ENCODE data around the gene SGCA.

Gene SGCA

DNA sequence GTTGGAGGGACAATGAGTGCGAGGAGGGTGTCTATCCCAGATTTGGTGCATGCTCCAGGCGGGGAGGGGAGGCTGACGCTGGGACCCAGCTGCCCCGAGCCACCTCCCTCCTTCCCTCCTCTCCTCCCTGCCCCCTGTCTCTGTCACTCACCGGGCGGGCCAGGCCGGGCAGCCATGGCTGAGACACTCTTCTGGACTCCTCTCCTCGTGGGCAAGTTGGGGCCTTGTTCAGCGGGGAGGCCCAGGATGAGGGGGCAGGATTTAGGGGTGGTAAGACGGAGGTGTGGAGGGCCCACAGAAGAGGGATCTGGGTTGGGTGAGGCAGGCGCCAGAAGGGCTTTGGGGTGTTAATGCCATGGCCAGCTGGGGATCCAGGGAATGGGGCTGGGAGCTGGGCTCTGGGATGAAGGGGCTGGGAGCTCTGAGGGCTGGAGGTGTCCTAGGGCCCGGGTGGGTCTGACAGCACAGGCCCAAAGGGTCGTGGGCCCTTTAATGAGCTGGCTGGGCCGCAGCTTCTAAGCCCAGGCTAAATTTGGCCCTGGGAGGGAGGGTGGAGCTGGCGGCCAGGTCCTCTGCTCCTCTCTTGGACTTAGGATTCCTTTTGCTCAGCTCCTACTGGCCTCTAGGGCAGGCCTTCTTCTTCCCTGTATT lies at the start of gene SGCA:
SGCA (plus strand) TSS at position 139 of the 651 bp plus-strand sequence; CDS start at position 175, 36 bp downstream.
- TF ChIP-seq, protein P1, sequence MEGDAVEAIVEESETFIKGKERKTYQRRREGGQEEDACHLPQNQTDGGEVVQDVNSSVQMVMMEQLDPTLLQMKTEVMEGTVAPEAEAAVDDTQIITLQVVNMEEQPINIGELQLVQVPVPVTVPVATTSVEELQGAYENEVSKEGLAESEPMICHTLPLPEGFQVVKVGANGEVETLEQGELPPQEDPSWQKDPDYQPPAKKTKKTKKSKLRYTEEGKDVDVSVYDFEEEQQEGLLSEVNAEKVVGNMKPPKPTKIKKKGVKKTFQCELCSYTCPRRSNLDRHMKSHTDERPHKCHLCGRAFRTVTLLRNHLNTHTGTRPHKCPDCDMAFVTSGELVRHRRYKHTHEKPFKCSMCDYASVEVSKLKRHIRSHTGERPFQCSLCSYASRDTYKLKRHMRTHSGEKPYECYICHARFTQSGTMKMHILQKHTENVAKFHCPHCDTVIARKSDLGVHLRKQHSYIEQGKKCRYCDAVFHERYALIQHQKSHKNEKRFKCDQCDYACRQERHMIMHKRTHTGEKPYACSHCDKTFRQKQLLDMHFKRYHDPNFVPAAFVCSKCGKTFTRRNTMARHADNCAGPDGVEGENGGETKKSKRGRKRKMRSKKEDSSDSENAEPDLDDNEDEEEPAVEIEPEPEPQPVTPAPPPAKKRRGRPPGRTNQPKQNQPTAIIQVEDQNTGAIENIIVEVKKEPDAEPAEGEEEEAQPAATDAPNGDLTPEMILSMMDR (IDR thresholded peaks at IDR 0.05; ENCODE audit: extremely low read depth, missing control alignments): no peak
- DNase-seq (ENCODE audit: low spot score): no peak

DNA sequence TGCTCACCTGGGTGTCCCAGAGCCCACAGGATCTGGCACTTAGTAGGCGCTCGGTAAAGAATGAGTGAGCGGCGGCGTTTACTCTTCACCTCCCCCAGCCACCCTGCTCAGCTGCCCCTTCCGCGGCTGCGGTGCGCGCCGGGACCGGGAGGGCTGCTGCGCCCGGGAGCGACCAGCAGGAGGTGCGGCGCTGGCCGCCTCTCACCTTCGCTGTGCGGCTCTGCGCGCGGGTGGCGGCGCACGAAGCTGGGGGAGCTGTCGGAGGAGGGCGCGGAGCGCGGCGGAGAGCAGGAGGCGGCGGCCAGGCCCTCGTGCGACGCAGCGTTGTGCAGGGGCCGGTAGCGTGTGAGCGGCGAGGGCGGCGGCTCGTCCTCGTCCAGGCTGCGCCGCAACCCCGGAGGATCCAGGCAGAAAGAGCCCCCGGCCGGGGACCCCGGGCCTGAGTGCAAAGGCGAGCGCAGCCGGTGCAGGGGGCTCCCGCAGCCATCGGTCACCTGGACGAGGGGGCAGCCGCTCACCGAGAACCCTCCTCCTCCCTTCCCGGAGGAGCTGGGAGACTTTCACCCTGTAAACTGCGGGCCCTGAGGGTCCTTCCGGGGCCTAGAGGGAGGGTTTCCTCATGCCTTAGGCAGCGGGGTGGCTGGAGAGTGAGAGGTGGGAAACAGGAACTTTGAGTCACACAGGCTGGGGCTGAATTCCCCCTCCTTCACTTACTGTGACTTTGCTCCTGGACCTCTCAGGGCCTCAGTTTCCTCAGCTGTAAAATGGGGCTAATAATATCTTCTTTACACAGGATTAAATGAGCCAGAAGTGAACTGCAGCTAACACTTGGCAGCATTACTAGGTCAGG lies 48.4 kb upstream of the SGCA start:
- TF ChIP-seq, protein P1 (IDR thresholded peaks at IDR 0.05; ENCODE audit: extremely low read depth, missing control alignments): peak; percentile 39
- DNase-seq (ENCODE audit: low spot score): peak; percentile 82

DNA sequence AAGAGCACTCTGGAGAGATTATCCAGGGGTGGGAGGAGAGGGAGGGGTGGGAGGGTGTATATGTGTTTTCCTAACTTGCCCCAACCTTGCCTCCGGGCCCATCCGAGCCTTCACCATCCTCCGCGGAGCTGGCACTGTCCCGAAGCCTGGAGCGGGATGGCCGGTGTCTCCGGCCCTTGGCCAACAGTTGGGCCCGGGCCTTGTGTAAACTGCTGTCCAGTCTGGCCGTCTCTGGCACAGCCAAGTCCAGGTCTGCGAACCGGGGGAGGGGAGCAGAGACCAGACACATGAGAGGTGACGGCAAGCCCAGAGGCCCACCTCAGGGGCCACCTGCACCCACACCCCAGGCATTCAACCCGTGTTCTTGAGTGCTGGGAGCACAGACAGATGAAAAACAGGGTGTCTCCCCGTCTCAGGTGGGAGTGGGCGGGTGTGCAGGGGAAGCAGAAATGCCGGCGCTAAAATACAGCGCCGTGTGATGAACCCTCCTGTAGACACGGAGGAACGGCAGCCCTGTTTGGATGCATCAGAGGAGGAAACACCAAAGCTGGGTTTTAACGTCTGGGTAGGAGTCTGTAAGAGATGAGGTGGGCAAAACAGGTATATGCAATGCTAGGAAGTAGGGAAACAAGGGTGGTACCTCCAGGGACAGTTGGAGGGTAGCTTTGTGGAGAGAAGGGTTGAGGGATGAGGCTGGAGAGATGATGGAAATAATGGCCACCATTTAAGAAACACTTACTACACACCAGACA lies 47.6 kb upstream of the SGCA start:
- TF ChIP-seq, protein P1 (IDR thresholded peaks at IDR 0.05; ENCODE audit: extremely low read depth, missing control alignments): no peak
- no peak for DNase-seq (ENCODE audit: low spot score)

DNA sequence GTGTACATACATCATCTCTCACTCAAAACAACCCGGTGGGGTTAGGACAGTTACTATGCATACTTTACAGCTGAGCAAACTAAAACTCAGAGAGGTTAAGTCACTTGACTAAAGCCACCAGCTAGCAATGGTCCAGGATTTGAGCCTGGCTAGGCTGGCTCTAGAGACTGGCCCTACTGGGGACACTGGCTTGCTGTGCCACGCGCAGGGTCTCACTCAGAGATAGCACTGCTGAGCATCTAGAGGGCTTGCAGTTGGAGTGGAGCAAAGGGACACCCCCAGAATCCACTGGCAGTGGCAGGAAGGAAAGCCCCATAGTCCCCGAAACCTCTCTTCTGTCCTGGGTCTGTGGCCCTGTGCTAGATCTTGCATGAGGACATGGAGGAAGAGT lies 47.0 kb upstream of the SGCA start:
- TF ChIP-seq, protein P1 (IDR thresholded peaks at IDR 0.05; ENCODE audit: extremely low read depth, missing control alignments): no peak
- DNase-seq (ENCODE audit: low spot score): no peak

DNA sequence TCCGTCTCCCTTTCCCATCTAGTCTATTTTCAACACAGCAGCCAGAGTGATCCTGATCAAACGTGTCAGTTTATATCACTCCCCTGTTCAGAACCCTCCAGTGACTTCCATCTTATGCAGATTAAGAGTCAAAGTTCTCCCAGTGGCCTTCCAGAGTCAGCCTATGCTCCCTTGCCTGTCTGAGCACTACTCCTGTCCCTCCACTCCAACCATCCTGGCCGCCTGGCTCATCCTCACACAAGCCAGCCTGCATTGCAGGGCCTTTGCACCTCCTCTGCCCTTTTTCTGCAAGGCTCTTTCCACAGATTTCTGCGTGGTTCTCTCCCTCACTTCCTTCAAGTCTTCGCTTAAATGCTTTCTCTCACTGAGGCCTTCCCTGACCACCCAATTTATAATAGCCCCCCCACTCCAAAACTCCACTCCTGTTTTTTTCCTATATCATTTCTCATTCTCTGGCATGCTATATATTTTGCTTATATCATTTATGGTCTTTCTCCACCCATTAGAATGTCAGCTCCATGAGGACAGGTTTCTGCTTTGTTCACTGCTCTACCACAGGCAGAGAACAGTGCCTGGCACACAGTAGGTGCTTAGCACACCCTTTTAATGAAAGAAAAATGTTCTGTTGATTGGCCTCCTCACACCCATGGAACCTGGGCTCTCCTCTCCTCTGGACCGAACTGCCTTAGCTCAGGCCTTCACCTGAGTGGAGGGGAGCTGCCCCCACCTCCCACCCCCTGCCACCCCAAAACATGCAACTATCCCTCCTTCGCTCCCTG lies 45.1 kb upstream of the SGCA start:
- no peak for DNase-seq (ENCODE audit: low spot score)
- TF ChIP-seq, protein P1 (IDR thresholded peaks at IDR 0.05; ENCODE audit: extremely low read depth, missing control alignments): no peak

DNA sequence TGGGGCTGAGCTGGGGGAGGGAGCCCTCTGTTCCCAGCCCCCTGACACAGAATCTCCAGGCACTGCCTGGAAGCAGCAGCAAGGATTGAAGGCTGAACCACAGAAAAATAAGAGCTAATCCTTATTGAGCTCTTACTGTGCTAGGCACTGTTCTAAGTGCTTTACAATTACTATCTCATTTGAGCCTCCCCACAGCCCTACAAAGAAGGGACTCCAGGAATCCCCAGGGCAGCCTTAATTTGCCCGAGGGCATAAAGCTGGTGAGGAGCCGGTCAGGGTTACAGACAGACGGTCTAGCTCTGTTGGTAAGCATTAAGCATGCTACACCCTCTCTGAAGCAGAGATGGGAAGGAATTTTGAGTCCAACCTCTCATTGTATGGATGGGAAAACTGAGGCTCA lies 42.9 kb upstream of the SGCA start:
- TF ChIP-seq, protein P1 (IDR thresholded peaks at IDR 0.05; ENCODE audit: extremely low read depth, missing control alignments): no peak
- no peak for DNase-seq (ENCODE audit: low spot score)

Data from GM20000 (cell line).